ENCODE measurements around the gene ZNF275. TPM values are rescaled to one million over a fixed set of nuclear protein-coding genes. Genes with fewer than 3 reads are reported as not detected.

Gene ZNF275
- total and polyA plus RNA-seq, 2 experiments from 2014 or later = 4.0 to 10.2 TPM

GRCh38 chrX:153299855-153300254 lies 34.1 kb upstream of the ZNF275 start:
- 61% methylated on average over 5 of the region's 5 CpGs for WGBS (ENCODE audit: low lambda C conversion rate, missing lambda C conversion rate)
- TF ChIP-seq EZH2 (IDR thresholded peaks at IDR 0.05; ENCODE audit: borderline replicate concordance) = no peak
- no peak for TF ChIP-seq EZH2phosphoT487 (IDR thresholded peaks at IDR 0.05; ENCODE audit: low read depth, severe bottlenecking, unreplicated experiment)
- TF ChIP-seq CTCF (IDR thresholded peaks at IDR 0.05; ENCODE audit: poor library complexity) = no peak
- no peaks in the 10 kb centered on the region for H3K4me1 ChIP-seq (ENCODE audit: insufficient read depth)
- H2AFZ ChIP-seq = no peak overlapping the region
- H3K4me3 ChIP-seq = no peak overlapping the region
- no peaks in the 10 kb centered on the region for H3K9me2 ChIP-seq (replicated peaks; ENCODE audit: insufficient read depth)
- H3K4me2 ChIP-seq = no peak overlapping the region
- H3K9me3 ChIP-seq (ENCODE audit: low read depth) = no peaks in the 10 kb centered on the region
- H3K27ac ChIP-seq = no peak overlapping the region
- H4K20me1 ChIP-seq (ENCODE audit: insufficient read depth, poor library complexity, severe bottlenecking) = no peaks in the 10 kb centered on the region
- no peaks in the 10 kb centered on the region for H3K79me2 ChIP-seq
- no peak for DNase-seq (ENCODE audit: low spot score)
- H3K36me3 ChIP-seq (replicated peaks; ENCODE audit: insufficient read depth, low read depth) = no peaks in the 10 kb centered on the region
- no peaks in the 10 kb centered on the region for H3K27me3 ChIP-seq

- no peak for DNase-seq (ENCODE audit: low spot score)
- Histone ChIP-seq H2AFZ (no peak overlapping the region), H3K27ac (no peak overlapping the region), H3K4me3 (no peak overlapping the region), H3K36me3 (replicated peaks; ENCODE audit: insufficient read depth, low read depth) (no peaks in the 10 kb centered on the region), H3K27me3 (no peaks in the 10 kb centered on the region), H3K4me1 (ENCODE audit: insufficient read depth) (no peaks in the 10 kb centered on the region), H3K9me3 (ENCODE audit: low read depth) (no peaks in the 10 kb centered on the region), H3K79me2 (no peaks in the 10 kb centered on the region), H4K20me1 (ENCODE audit: insufficient read depth, poor library complexity, severe bottlenecking) (no peaks in the 10 kb centered on the region), H3K9me2 (replicated peaks; ENCODE audit: insufficient read depth) (no peaks in the 10 kb centered on the region), H3K4me2 (no peak overlapping the region)
- 82% methylated on average over 3 of the region's 3 CpGs for WGBS (ENCODE audit: low lambda C conversion rate, missing lambda C conversion rate)
- TF ChIP-seq CTCF (IDR thresholded peaks at IDR 0.05; ENCODE audit: poor library complexity) = no peak
- TF ChIP-seq EZH2phosphoT487 (IDR thresholded peaks at IDR 0.05; ENCODE audit: low read depth, severe bottlenecking, unreplicated experiment) = no peak
- TF ChIP-seq EZH2 (IDR thresholded peaks at IDR 0.05; ENCODE audit: borderline replicate concordance) = no peak
Observed at GRCh38 chrX:153301746-153302145, 32.2 kb upstream of the ZNF275 start.

- H3K4me2 ChIP-seq = no peak overlapping the region
- no peaks in the 10 kb centered on the region for H3K9me3 ChIP-seq (ENCODE audit: low read depth)
- H3K36me3 ChIP-seq (replicated peaks; ENCODE audit: insufficient read depth, low read depth) = no peaks in the 10 kb centered on the region
- no peak overlapping the region for H3K4me3 ChIP-seq
- no peak for DNase-seq (ENCODE audit: low spot score)
- H3K79me2 ChIP-seq = no peaks in the 10 kb centered on the region
- H3K9me2 ChIP-seq (replicated peaks; ENCODE audit: insufficient read depth) = no peaks in the 10 kb centered on the region
- H3K27ac ChIP-seq = no peak overlapping the region
- no peak overlapping the region for H2AFZ ChIP-seq
- H3K27me3 ChIP-seq = no peaks in the 10 kb centered on the region
- TF ChIP-seq CTCF (IDR thresholded peaks at IDR 0.05; ENCODE audit: poor library complexity) (no peak), EZH2 (IDR thresholded peaks at IDR 0.05; ENCODE audit: borderline replicate concordance) (no peak), EZH2phosphoT487 (IDR thresholded peaks at IDR 0.05; ENCODE audit: low read depth, severe bottlenecking, unreplicated experiment) (no peak)
- H3K4me1 ChIP-seq (ENCODE audit: insufficient read depth) = no peaks in the 10 kb centered on the region
- WGBS (ENCODE audit: low lambda C conversion rate, missing lambda C conversion rate) = 53% methylated on average over 4 of the region's 4 CpGs
- no peaks in the 10 kb centered on the region for H4K20me1 ChIP-seq (ENCODE audit: insufficient read depth, poor library complexity, severe bottlenecking)
Observed at GRCh38 chrX:153302796-153303195, 31.2 kb upstream of the ZNF275 start.

Data from hepatocyte (in vitro differentiated cells).